Measurements from ENCODE around the gene CCT2.
A peak's percentile ranks its signal among the peaks of the same experiment; 100 is the strongest.

CCT2 gene
- total RNA-seq: 65.6 to 197 (median 171) reads per million in 18 experiments

GRCh38 chr12:69585189-69586062 lies at the start of gene CCT2:
TSS of gene CCT2 (plus strand) at chr12:69585459. CDS start at chr12:69585522, 63 bp downstream.
- DNase-seq: peak; percentile 96 to 97

GRCh38 chr12:69540987-69541386 lies 44.3 kb upstream of the CCT2 start:
- no peak for DNase-seq

GRCh38 chr12:69544087-69544486 lies 41.2 kb upstream of the CCT2 start:
- DNase-seq: no peak

GRCh38 chr12:69545081-69545480 lies 40.2 kb upstream of the CCT2 start:
- DNase-seq: peak in 1 of 2 donors; percentile 42

GRCh38 chr12:69546693-69547438 lies 38.4 kb upstream of the CCT2 start:
- no peak for DNase-seq

GRCh38 chr12:69548687-69549086 lies 36.6 kb upstream of the CCT2 start:
- no peak for DNase-seq

GRCh38 chr12:69550569-69551350 lies 34.5 kb upstream of the CCT2 start:
- DNase-seq: no peak

- no peak for DNase-seq
Measured at GRCh38 chr12:69553628-69554248, 31.5 kb upstream of the CCT2 start.

GRCh38 chr12:69555461-69555860 lies 29.8 kb upstream of the CCT2 start:
- no peak for DNase-seq

- no peak for DNase-seq
Measured at GRCh38 chr12:69556383-69556782, 28.9 kb upstream of the CCT2 start.

- DNase-seq: no peak
Measured at GRCh38 chr12:69563166-69563762, 22.0 kb upstream of the CCT2 start.

GRCh38 chr12:69566603-69567002 lies 18.7 kb upstream of the CCT2 start:
- DNase-seq: no peak

GRCh38 chr12:69569236-69569635 lies 16.0 kb upstream of the CCT2 start:
- no peak for DNase-seq

- no peak for DNase-seq
Measured at GRCh38 chr12:69570000-69570516, 15.2 kb upstream of the CCT2 start.

- peak; percentile 58 to 68 for DNase-seq
Measured at GRCh38 chr12:69570545-69571399, 14.5 kb upstream of the CCT2 start.

GRCh38 chr12:69575346-69575745 lies 9.9 kb upstream of the CCT2 start:
- DNase-seq: no peak

GRCh38 chr12:69578283-69578682 lies 7.0 kb upstream of the CCT2 start:
- DNase-seq: peak in 1 of 2 donors; percentile 26

- peak in 1 of 2 donors; percentile 24 for DNase-seq
Measured at GRCh38 chr12:69579029-69579428, 6.2 kb upstream of the CCT2 start.

- no peak for DNase-seq
Measured at GRCh38 chr12:69580074-69580473, 5.2 kb upstream of the CCT2 start.

GRCh38 chr12:69583203-69583602 lies 2.1 kb upstream of the CCT2 start:
- no peak for DNase-seq

GRCh38 chr12:69588527-69588926 lies 3.3 kb downstream of the CCT2 start:
- no peak for DNase-seq
